Keratinocyte (primary cell): ENCODE results near the gene ERO1B. TPM values are rescaled to one million over a fixed set of nuclear protein-coding genes. Genes with fewer than 3 reads are reported as not detected.

ENCODE experiments used
- DNase-seq: peaks from one replicate; pipeline ENCODE4 v3.0.0-alpha.2; 2011; ENCODE audit warnings: low read depth, missing footprints, low spot score
- FAIRE-seq: peaks from 2 replicates; lab custom pipeline; 2011; peaks lifted over from hg19 to GRCh38; lab: Jason Lieb, UNC
- H2AFZ ChIP-seq: 2 replicates; pipeline ENCODE4 v1.6.0; 2012; ENCODE audit warnings: low read length, control low read depth, inconsistent platforms; ENCODE audit not compliant: control insufficient read depth
- H3K27ac ChIP-seq: 2 replicates; pipeline ENCODE4 v1.5.1; 2011; ENCODE audit warnings: low read length; ENCODE audit not compliant: control insufficient read depth, insufficient read depth
- H3K27me3 ChIP-seq: 3 replicates; pipeline ENCODE4 v1.6.0; 2011; ENCODE audit warnings: low read length; ENCODE audit not compliant: control insufficient read depth, insufficient read depth; ENCODE audit errors: extremely low read depth
- H3K36me3 ChIP-seq, 2 experiments: 2 replicates in 1 of 2; 3 replicates in 1 of 2; pipeline ENCODE4 v1.5.1; 2011; ENCODE audit warnings: low read length in 2 of 2, mild to moderate bottlenecking in 1 of 2; ENCODE audit not compliant: control insufficient read depth in 2 of 2, insufficient read depth in 2 of 2; ENCODE audit errors: extremely low read depth in 1 of 2
- H3K4me1 ChIP-seq: 3 replicates; pipeline ENCODE4 v1.5.1; 2011; ENCODE audit warnings: low read length; ENCODE audit not compliant: control insufficient read depth, insufficient read depth; ENCODE audit errors: extremely low read depth
- H3K4me2 ChIP-seq: 3 replicates; pipeline ENCODE4 v1.6.0; 2011; ENCODE audit warnings: low read depth, low read length; ENCODE audit not compliant: control insufficient read depth, insufficient read depth; ENCODE audit errors: extremely low read depth
- H3K4me3 ChIP-seq, 3 experiments: fragments of 200-600 bp in 1 of 3; sonication (generic) in 1 of 3; 2 replicates in 2 of 3; 3 replicates in 1 of 3; pipeline ENCODE4 v1.5.1; 2011 to 2016; ENCODE audit warnings: low read length in 3 of 3, mild to moderate bottlenecking in 3 of 3, control low read depth in 2 of 3, inconsistent platforms in 1 of 3, low read depth in 1 of 3, mixed read lengths in 1 of 3, mixed run types in 1 of 3, moderate library complexity in 1 of 3; ENCODE audit not compliant: control insufficient read depth in 2 of 3, insufficient read depth in 2 of 3; ENCODE audit errors: extremely low read depth in 1 of 3
- H3K79me2 ChIP-seq: 2 replicates; pipeline ENCODE4 v1.6.0; 2012; ENCODE audit warnings: low read length; ENCODE audit not compliant: control insufficient read depth, insufficient read depth
- H3K9ac ChIP-seq: 3 replicates; pipeline ENCODE4 v1.6.0; 2011; ENCODE audit warnings: low read length; ENCODE audit not compliant: control insufficient read depth, insufficient read depth; ENCODE audit errors: extremely low read depth
- H3K9me1 ChIP-seq: 3 replicates; pipeline ENCODE4 v1.6.0; 2011; ENCODE audit warnings: low read length; ENCODE audit not compliant: control insufficient read depth, insufficient read depth; ENCODE audit errors: extremely low read depth
- H3K9me3 ChIP-seq: 2 replicates; pipeline ENCODE4 v1.5.1; 2012; ENCODE audit warnings: low read depth, low read length; ENCODE audit not compliant: control insufficient read depth
- H4K20me1 ChIP-seq: 3 replicates; pipeline ENCODE4 v1.6.0; 2011; ENCODE audit warnings: low read length; ENCODE audit not compliant: control insufficient read depth, insufficient read depth; ENCODE audit errors: extremely low read depth
- EZH2 ChIP-seq: IDR thresholded peaks from one replicate; pipeline ENCODE4 v1.6.1; 2012; ENCODE audit warnings: inconsistent platforms, mild to moderate bottlenecking, low read length, moderate library complexity
- dilution Hi-C: fragments of 300-500 bp; cut with MboI; formaldehyde crosslinking; loops from one replicate; pipeline ENCODE4 v1.7.0; 2020; ENCODE audit warnings: low sequenced_read_pairs; ENCODE audit not compliant: extremely low pct_ligation_motif_present
- polyA plus RNA-seq, 5 experiments: library from polyadenylated mRNA; depleted of rRNA in 3 of 5; stranded (reverse) in 3 of 5; stranded (forward) in 1 of 5; unstranded in 1 of 5; fragments of >200 nt; gene quantifications; 1 replicate in 1 of 5; 2 replicates in 3 of 5; 3 replicates in 1 of 5; pipeline versions ENCODE4 v1.2.1 to v1.2.3, GENCODE V29; 2011 to 2012; ENCODE audit warnings: missing spikeins in 2 of 5, low read depth in 1 of 5, low replicate concordance in 1 of 5
- TF ChIP-seq, protein P1 (sequence below), 3 experiments: IDR thresholded peaks in 1 of 3; conservative IDR thresholded peaks in 1 of 3; optimal IDR thresholded peaks in 1 of 3; 2 replicates in 2 of 3; 3 replicates in 1 of 3; pipeline versions ENCODE3 to v1.5.1; 2011; ENCODE audit warnings: low read length in 3 of 3, mild to moderate bottlenecking in 3 of 3, moderate library complexity in 2 of 3, control low read depth in 1 of 3, inconsistent platforms in 1 of 3; ENCODE audit not compliant: insufficient read depth in 2 of 3; ENCODE audit errors: extremely low read depth in 1 of 3

The ERO1B gene
- polyA plus RNA-seq, 1 donor (not counting 4 experiments of a cell fraction or from before 2014, with no cell fraction given), result 3.1 TPM

GRCh38 chr1:236304682-236305081, 22.9 kb upstream of the ERO1B start:
- no peaks in the 10 kb centered on the region for H3K9me1 ChIP-seq
- no peak overlapping the region for H3K4me2 ChIP-seq
- TF ChIP-seq, protein P1, sequence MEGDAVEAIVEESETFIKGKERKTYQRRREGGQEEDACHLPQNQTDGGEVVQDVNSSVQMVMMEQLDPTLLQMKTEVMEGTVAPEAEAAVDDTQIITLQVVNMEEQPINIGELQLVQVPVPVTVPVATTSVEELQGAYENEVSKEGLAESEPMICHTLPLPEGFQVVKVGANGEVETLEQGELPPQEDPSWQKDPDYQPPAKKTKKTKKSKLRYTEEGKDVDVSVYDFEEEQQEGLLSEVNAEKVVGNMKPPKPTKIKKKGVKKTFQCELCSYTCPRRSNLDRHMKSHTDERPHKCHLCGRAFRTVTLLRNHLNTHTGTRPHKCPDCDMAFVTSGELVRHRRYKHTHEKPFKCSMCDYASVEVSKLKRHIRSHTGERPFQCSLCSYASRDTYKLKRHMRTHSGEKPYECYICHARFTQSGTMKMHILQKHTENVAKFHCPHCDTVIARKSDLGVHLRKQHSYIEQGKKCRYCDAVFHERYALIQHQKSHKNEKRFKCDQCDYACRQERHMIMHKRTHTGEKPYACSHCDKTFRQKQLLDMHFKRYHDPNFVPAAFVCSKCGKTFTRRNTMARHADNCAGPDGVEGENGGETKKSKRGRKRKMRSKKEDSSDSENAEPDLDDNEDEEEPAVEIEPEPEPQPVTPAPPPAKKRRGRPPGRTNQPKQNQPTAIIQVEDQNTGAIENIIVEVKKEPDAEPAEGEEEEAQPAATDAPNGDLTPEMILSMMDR (optimal IDR thresholded peaks at IDR 0.05 in 1 of 3, IDR thresholded peaks at IDR 0.05 in 1 of 3, conservative IDR thresholded peaks at IDR 0.05 in 1 of 3; ENCODE audit: extremely low read depth in 1 of 3, insufficient read depth in 2 of 3, low read length in 3 of 3), result no peak
- no peak for TF ChIP-seq EZH2
- H3K4me1 ChIP-seq, result peaks cover 11% of the 10 kb centered on the region
- no peak overlapping the region for H3K27ac ChIP-seq
- H2AFZ ChIP-seq, result no peak overlapping the region
- no peak overlapping the region for H3K9ac ChIP-seq
- no peaks in the 10 kb centered on the region for H3K36me3 ChIP-seq
- H3K79me2 ChIP-seq, result no peaks in the 10 kb centered on the region
- FAIRE-seq (no peak), DNase-seq (no peak)
- dilution Hi-C loops, result no loop called here
- H3K27me3 ChIP-seq, result no peaks in the 10 kb centered on the region
- no peaks in the 10 kb centered on the region for H4K20me1 ChIP-seq
- no peaks in the 10 kb centered on the region for H3K9me3 ChIP-seq
- H3K4me3 ChIP-seq, result no peak overlapping the region

DNA sequence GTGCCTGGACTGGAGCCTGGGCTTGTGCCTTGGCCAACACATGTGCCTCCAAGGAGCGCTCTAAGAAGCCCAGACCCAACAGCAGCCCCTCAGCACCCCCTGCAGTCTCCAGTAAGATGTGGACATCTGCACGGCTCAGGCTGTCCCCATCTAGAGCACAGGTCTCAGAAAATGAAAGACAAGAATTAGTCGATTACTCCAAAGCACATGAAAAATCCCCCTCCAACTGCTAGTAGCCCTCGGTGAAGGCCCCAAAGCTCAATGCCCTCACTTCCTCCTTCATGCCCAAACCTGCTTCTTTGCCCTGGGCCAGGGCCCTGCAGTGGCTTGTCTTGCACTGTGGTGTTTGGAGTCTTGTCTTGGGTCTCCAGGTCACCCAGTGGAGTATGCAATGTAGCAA, 21.9 kb upstream of the ERO1B start:
- Histone ChIP-seq H3K9ac (no peak overlapping the region), H2AFZ (no peak overlapping the region), H3K9me1 (no peaks in the 10 kb centered on the region), H3K4me2 (no peak overlapping the region), H3K36me3 (no peaks in the 10 kb centered on the region), H3K9me3 (no peaks in the 10 kb centered on the region), H3K27me3 (no peaks in the 10 kb centered on the region), H4K20me1 (no peaks in the 10 kb centered on the region), H3K27ac (no peak overlapping the region), H3K79me2 (no peaks in the 10 kb centered on the region), H3K4me1 (peaks cover 11% of the 10 kb centered on the region), H3K4me3 (no peak overlapping the region)
- DNase-seq (no peak), FAIRE-seq (peak; percentile 32)
- dilution Hi-C loops, result no loop called here
- TF ChIP-seq EZH2, result no peak
- TF ChIP-seq, protein P1 (optimal IDR thresholded peaks at IDR 0.05 in 1 of 3, IDR thresholded peaks at IDR 0.05 in 1 of 3, conservative IDR thresholded peaks at IDR 0.05 in 1 of 3; ENCODE audit: extremely low read depth in 1 of 3, insufficient read depth in 2 of 3, low read length in 3 of 3), result no peak
